SK-N-SH treated with all-trans-retinoic acid at 6 μM for 48 hours (cell line): Measurements from ENCODE around the gene TMA7B.

Experiments
- BACH2 ChIP-seq: fragments of 250-450 bp; sonication (Bioruptor Pico); IDR thresholded peaks from 2 replicates; pipeline ENCODE4 v1.9.0; 2021; ENCODE audit warnings: mild to moderate bottlenecking, borderline replicate concordance
- GLIS3 ChIP-seq: fragments of 250-450 bp; sonication (Bioruptor Pico); IDR thresholded peaks from 2 replicates; pipeline ENCODE4 v1.5.0; 2020; ENCODE audit warnings: mild to moderate bottlenecking, moderate library complexity
- PPARA ChIP-seq: fragments of 250-450 bp; sonication (Bioruptor Pico); IDR thresholded peaks from 2 replicates; pipeline ENCODE4 v1.5.0; 2020; ENCODE audit warnings: mild to moderate bottlenecking, borderline replicate concordance
- RARB ChIP-seq: fragments of 250-450 bp; sonication (Bioruptor Pico); IDR thresholded peaks from 2 replicates; pipeline ENCODE4 v1.8.0; 2021; ENCODE audit warnings: mild to moderate bottlenecking, moderate library complexity
- SNAI2 ChIP-seq: fragments of 250-450 bp; sonication (Bioruptor Pico); IDR thresholded peaks from 2 replicates; pipeline ENCODE4 v1.5.0; 2020; ENCODE audit warnings: mild to moderate bottlenecking, moderate library complexity
- TOX ChIP-seq: fragments of 250-450 bp; sonication (Bioruptor Pico); IDR thresholded peaks from 2 replicates; pipeline ENCODE4 v1.8.0; 2021; ENCODE audit warnings: mild to moderate bottlenecking, moderate library complexity, borderline replicate concordance
- ZFP3 ChIP-seq: fragments of 250-450 bp; sonication (Bioruptor Pico); IDR thresholded peaks from 2 replicates; pipeline ENCODE4 v1.5.0; 2020; ENCODE audit warnings: mild to moderate bottlenecking, moderate library complexity
- ZFP30 ChIP-seq: fragments of 450-650 bp; formaldehyde crosslinking; IDR thresholded peaks from 2 replicates; pipeline ENCODE4 v1.5.0; 2022; ENCODE audit warnings: mild to moderate bottlenecking, moderate library complexity
- ZNF565 ChIP-seq: fragments of 450-650 bp; formaldehyde crosslinking; conservative IDR thresholded peaks from 2 replicates; pipeline ENCODE4 v1.5.0; 2020; ENCODE audit warnings: low read depth, mild to moderate bottlenecking, moderate library complexity
- ZNF8 ChIP-seq: fragments of 450-650 bp; formaldehyde crosslinking; IDR thresholded peaks from 2 replicates; pipeline ENCODE4 v1.5.0; 2020; ENCODE audit warnings: mild to moderate bottlenecking, moderate library complexity

DNA sequence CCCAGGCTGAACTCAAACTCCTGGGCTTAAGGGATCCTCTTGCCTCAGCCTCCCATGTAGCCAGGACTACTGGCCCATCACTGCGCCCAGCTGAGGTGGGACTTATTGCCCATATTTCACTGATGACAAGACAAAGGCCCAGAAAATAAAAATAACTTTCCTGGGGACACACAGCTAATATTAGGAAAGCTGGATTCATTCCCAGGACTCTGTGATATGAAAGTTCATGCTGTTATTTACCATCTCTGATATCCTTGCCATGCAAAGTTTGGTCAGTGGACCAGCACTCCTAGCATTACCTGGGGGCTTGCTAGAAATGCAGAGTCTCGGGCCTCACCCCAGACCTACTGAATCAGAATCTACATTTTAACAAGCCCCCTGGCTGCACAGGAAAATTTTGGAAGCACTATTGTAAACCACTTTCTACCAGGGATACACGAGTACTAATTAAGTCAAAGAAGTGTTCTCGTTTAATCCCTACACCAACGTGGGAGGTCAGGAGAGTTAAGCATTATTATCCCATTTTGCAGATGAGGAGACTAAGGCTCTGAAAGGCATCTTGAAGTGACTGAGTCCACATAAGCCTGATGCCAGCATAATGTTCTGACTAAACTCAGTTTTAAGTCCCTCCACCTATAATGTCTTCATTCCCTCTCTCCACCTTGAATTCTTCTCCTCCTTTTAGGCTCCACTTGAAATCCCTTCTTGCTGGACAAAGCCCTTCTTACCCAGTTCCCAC is 32.1 kb downstream of the TMA7B start:
- TF ChIP-seq TOX (no peak), ZNF8 (CRISPR knock-in tag) (no peak), SNAI2 (CRISPR knock-in tag) (no peak), PPARA (CRISPR knock-in tag) (no peak), BACH2 (CRISPR knock-in tag) (no peak), RARB (CRISPR knock-in tag) (no peak), ZFP3 (CRISPR knock-in tag) (no peak), ZNF565 (CRISPR knock-in tag) (no peak), ZFP30 (CRISPR knock-in tag) (no peak), GLIS3 (no peak)
